Activated CD4-positive, alpha-beta T cell treated with anti-CD3 and anti-CD28 coated beads, Interleukin-2, amount 50 U/mL, for 4 hours (primary cell): Measurements from ENCODE around the gene SLC26A4.

ENCODE experiments used
- DNase-seq, 2 experiments: peaks; one replicate each; pipeline ENCODE4 v3.0.0-alpha.2; 2020

Gene SLC26A4

DNA sequence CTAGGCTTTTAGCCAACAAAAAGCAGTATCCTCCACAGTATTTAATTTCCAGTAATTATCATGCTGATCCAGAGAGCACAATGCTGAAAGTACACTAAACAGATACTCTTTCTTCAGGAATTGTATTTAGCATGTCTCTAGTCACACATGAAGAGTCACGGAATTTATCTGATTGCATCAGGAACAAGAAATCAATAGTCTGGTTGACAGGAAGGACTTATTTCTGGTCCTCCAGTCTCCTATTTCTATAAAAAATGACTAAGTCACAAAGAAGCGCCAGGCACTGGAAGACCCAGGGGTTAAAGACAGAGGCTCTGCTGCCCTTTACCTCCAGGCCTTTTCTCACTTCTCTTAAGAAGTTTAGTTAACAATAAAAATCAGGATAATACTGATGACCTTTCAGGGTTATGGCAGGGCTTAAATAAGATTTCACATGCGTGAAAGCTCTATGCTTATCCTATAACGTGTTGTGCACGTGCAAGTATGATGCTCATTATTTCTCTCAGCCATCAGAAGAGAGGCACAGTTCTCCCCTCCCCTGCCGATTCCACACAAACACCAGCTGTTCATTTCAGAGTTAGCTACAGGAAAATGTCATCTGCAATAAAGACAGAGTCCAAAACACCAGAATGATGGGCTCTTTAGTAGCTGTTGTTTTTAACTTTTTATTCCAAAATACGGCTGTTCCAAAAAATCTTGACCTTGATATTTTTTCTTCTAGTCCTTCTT lies 36.9 kb downstream of the SLC26A4 start:
- no peak for DNase-seq

DNA sequence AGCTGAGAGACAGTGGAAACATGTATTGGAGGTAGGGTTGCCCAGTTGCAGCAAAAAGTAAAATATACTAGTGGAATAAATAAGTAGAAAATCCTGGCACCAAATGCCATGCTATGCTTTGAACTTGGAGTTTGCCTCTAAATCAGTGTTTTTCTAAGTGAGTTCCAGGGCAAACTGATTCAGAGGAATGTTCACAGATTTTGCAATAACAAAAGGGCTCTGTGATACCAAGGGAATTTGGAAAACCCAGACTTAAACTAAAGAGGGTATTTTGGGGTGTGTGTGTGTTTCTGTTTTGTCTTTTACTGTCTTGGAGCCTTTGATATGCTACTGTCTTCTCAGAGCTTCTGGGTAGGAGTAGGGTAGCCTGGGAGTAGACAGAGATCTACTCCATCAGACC lies 39.9 kb downstream of the SLC26A4 start:
- DNase-seq: no peak

DNA sequence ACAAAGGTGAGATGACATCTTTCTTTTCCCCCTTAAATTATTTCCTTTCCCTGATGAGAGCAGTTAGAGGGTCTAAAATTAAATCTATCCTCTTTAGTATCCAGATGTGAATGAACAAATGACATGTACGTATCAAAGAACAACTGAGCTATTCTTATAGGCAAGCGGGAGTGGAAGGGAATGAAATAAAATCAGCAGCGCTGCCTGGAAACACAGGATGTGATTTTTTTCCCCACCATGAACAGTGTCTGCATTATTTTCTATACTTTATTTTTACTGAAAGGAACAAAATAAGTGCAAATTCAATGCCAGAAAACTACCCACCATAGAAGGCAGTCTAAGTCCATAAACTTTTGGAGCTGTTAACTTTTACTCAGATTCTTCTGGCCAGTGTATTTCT lies 40.6 kb downstream of the SLC26A4 start:
- DNase-seq: no peak

DNA sequence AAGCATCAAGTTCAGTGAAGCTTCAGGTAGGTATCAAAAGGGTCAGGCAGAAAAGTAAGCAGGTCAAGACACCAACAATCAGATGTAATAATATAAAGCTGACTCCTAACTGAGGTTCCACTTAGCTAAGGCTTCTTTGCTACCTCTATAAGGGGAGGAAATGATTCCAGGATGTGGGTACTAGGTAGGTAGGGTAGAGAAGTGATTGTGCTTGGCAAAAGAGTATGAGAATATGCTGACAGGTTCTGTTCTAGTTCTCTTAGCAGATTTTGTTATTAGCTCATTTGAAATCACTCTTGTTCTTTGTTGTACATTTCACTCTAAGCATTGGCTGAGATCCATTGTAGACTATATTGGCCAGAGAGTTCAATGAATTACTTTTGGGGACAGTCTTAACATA lies 42.6 kb downstream of the SLC26A4 start:
- no peak for DNase-seq

DNA sequence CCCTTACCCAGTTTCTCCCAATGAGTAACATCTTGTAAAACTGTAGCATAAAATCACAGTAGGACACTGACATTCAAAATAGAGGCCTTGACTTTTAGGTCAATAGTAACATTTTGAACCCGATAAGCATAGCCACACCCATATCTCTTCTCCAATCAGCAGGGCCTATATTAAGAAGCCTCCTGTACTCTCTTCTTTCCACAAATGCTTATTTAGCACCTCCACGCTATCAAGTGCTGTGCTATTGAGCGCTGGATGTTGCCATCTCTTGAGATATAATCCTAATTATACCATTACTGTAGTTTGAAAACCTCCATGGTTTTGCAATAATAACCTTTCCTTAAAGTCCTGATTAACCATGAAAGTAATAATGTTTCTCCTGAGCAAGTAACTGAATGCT lies 43.2 kb downstream of the SLC26A4 start:
- DNase-seq: no peak

DNA sequence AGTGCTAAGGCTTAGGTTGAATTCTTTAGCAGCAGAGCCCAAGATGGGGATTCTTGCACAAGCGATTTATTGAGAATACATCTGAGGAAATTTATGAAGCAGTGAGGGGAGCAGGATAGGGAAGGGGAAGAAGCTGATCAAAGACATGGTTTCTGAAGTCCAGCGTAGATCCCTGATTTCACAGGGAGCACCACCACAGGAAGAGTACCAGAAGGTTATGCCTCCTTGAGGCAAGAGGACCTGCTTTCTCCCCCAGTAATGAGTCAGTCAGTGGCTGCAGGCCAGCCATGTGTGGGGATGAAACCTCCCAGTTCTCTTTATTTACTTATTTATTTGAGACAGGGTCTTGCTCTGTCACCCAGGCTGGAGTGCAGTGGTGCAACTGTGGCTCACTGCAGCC lies 48.3 kb downstream of the SLC26A4 start:
- no peak for DNase-seq

DNA sequence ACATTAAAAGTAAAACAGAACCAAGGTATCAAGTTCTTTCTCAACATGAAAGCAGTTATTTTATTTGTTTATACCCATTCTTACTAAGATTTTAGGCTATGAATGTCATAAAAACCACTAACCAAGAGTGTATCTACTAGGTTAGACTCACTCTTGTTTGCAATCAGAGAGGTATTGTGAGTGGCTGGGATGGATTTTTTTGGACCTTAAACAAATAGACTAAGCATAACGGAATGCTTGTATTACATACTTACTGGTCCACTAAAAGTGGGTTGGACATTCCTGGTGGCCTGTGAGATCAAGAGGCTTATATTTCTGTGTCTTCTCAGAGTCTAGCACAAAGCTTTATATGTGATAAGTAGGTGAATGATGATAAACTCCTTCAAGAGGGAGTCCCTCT lies 50.7 kb downstream of the SLC26A4 start:
- DNase-seq: no peak

DNA sequence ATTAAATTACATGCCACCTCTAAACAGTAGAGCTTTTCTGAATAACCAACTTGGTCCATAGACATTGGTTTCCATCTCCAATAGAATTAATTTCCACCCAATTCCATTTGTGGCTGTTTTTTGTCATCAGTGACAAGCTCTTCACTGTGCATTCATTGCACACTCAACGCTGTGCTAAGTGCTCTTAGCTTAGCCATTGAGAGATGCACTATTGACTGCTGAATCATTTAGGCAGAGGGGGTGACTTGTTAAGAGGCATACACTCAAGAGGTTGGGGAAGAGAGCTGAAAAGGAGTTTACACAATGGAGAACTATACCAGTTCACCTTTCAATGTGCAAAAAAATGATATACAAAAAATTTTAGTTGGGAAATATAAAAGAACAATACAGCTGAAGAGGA lies 51.4 kb downstream of the SLC26A4 start:
- no peak for DNase-seq

DNA sequence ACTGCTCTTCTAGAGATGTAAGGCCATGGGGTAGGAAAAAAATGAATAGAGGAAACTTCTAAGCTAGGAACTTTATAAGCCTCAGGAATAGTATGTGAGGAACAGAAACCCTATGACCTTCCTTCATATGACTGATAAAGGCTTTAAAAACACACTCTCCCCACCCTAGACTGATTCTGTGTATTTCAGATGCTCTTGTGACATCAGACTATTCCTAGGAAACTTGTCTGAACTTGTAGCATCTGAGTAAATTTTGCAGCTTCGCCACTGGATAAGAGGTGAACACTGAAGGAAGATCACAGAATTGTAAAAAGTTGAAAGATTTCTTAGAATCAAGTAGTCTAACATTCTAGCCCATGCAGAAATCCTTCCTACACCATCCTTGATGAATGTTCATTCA lies 52.3 kb downstream of the SLC26A4 start:
- DNase-seq: no peak

DNA sequence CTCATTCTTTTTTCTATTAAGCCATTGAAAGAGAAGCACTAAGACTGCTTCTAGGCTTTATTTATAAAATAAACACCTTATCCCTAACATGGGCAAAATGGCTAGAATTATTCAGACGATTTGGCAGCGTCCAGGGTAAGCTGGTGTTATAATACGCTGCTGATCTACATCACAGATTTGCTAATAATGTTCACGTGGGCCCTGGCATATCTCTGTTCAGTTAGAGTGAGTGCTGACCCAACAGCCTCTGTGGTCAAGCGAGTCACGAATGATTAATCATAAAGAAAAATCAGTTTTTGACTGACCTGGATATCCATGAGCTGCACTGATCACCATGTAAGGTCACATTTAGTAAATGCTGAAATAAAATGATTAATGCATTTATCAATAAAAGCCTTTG lies 54.9 kb downstream of the SLC26A4 start:
- DNase-seq: no peak

DNA sequence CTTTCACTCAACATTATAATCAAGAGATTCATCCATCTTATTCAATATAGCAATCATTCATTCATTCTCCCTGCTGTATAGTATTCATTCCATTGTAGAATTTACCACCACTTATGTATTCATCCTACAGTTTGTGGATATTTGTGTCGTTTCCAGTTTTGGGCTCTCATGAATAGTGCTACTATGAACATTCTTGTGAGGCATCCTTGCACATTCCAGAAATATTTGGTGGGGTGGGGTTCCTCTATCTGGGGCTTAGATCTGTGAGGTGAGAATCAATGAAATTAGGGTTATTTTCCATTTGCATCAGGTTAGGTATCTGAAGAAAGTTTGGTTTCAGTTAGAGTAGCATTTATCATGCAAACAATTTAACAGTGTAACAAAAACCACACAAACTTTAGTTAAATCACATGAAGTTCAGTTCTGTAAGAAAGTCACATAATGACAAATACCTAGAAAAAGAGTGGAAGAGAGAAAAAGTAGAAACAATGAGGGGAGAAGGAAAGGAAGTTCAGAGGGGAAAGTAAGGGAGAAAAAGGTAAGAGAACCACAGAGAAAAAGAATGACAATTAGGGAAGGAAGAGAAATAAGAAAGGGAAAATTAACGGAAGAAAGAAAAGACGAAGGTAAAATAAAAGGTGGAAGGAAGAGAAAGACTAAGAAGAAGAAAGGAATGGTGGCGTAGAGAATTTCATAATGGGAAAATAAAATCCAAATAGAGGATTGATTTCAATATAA lies 58.0 kb downstream of the SLC26A4 start:
- no peak for DNase-seq

DNA sequence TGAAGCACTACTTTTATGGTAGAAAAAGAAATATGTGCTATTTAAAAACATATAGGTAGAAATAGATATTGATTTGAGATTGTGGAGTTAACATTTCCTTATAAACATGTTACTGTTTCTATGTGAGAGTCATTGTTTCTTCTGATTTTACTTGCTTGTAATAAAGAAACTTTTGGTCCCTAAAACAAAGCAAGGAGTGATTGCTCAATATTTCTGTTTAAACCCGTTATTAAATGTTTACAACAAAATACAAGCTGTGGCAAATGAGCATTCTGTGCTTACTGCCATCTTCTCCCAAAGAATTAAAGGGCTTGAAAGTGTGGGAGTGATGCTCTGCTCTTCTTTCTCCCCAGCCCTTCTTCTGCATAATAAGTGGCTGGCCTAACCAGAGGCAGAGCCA lies 60.7 kb downstream of the SLC26A4 start:
- DNase-seq: no peak

DNA sequence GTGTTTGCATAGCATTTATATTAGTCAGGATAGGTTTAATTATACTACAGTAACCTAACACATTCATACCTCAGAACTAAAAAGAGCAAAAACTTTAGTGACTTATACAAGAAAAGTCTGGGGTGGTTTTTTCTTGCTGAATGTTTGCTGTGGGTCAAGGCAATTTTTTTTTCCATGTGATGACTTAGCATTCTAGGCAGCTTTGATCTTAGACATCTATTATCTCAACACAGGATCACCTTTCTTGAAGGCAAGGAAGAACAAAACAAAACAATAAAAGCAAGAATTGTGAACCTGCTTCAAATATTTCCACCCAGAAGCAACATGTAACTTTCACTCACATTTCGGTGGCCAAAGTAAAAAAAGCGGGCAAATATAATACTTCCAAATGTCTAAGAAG lies 62.6 kb downstream of the SLC26A4 start:
- DNase-seq: no peak

DNA sequence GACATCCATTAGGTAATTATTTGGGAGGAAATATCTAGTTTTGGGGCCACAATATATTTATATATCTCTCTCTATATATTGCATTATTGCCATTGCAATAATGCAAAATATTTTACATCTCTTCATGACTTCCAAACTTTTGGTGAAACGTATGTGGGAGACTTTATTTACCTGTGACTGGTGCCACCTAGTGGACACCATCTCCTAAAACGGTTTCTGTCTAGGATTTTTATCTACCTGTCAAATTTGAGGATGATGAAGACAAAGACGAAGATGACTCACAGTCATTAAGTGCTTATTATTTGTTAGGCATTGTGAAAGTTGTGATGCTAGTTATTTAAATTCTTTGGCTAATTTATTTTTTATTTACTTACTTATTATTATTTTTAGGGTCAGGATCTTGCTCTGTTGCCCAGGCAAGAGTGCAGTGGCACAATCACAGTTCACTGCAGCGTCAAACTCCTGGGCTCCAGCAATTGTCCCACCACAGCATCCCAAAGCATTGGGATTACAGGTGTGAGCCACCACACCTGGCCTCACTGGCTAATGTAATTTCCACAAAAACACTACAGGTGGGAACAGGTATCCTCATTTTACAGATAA lies 64.6 kb downstream of the SLC26A4 start:
- DNase-seq: peak; percentile 30 to 35

DNA sequence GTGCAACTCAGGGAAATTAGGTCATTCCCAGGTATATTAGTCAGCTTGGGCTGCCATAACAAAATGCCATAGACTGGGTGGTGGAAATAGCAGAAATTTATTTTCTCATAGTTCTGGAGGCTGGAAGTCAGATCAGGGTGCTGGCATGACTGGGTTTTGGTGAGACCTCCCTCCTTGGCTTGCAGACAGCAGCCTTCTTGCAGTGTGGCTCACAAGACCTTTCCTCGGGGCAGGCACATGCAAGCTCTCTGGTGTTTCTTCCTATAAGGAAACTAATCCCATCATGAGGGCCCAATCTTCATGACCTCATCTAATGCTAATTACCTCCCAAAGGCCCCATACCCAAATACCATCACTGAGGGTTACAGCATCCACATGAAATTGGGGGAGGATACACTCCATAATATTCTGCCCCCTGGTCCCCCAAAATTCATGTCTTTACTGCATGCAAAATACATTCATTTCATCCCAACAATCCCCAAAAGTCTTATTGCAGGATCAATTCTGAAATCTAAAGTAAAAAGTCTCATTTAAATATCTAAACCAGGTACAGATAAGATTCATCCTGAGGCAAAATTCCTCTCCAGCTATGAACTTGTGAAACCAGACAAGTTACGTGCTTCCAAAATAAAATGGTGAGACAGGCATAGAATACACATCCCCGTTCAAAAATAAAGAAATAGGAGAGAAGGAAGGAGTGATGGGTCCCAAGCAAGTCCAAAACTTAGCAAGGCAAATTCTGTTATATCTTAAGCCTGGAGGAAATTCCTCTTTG lies 65.9 kb downstream of the SLC26A4 start:
- DNase-seq: no peak

DNA sequence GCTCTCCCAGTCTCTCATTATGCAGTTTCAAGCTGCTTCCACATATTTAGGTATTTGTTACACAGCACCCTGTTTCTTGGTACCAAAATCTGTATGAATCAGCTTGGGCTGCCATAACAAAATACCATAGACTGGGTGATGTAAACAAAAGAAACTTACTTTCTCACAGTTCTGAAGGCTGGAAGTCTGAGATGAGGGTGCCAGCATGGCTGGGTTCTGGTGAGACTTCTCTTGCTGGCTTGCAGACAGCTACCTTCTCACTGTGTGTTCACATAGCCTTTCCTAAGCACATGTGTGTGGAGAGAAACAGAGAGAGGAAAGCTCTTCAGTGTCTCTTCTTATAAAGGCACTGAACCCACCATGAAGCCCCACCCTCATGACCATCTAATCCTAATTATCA lies 67.6 kb downstream of the SLC26A4 start:
- no peak for DNase-seq

DNA sequence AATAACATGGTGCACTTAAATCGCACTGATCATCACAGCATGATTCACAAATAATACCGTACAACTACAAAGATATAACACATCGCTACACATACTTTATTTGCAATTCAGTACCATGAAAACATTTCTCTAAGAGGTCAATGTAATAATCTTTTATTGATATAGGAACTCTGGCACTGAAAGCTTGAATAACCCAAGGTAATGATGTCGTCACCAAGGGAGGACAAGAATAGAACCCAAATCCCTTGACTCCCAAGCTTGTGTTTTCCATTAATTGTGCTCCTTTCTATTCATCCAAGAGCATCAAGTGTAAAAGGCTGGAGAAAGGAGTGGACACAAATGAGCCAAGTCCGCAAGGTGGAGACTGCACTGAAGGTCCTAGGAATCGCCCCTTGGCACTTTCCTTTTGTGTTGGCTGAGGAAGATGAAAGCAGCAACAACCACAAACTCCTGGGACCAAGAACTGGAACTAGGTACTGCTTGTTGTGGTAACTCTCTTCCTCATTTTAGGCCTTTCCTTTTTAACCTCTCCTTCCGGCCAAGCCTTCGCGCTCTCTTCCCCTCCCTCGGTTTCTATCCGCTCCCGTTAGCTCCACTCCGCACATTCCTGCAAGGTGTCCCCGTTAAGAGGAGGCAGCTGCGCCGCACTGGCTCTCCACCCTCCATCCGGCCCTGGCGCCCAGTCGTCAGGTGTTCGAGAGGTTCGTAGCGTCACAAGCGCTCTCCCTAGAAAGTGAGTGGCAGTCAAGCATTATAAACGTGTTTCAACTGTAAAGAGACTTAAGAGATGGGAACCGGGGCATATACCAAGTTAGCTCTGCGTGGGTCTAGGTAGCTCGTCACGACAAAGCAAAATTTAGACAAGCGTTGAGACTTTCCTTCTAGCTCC lies 82.3 kb downstream of the SLC26A4 start:
- DNase-seq: no peak

DNA sequence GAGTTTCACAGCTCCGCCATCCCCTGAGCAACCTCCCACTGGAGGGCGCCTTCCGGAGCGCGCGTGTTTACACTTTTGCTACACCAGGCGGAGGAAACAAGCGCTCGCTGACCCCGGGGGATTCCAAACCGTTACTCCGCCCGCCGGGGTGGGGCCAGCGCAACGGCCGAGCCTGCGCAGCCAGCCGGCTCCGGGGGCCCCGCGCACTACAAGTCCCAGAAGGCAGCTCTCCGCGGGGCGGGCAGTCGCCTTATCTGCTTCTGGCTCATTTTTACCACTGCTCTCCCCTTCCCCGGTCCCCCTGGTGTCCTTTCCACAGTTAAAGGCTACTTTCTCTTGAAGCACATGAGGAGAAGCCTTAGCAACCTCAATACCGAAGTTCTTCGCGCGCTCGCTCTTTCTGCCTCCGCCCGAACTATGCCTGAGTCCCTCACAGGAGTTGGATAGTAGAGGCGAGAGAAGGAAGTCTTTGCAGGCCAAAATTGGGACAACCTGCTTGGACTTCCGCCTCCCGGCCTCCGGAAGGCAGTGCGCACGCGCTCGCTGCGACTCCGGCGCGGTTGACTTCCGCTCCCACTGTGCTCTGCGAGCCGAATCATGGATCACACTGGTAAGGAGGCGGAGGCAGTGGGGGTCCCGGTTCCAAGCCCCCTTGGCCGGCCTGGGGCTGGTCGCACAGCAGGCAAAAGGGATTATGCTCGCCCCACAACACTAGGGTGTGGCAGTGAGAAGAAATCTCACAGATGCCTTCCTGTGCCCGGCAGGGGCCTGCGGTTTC lies 83.1 kb downstream of the SLC26A4 start, which contains the start of gene CBLL1:
TSS of gene CBLL1 (plus strand) at position 576 of the 778 bp plus-strand sequence. CDS start at position 598, 22 bp downstream.
- DNase-seq: peak; percentile 97

DNA sequence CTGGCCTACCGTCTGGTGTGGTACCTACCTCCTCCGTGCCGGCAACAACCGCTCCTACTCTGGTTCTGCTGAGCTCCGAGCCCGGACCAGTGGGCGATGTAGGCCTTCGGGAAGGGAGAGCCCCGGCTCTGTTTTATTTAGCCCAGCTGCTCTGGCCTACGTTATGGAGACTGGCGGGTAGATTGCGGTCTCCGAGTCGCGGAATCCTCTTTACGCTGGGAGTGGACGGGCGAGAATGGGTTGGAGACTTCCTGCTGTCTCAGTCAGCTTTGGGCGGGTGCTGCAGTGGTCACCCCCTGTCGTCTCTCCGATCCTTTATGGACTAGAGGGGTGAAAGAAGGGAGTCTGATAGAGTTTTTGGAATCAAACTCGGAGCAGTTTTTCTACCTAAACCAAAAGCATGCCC lies 83.7 kb downstream of the SLC26A4 start:
- no peak for DNase-seq

DNA sequence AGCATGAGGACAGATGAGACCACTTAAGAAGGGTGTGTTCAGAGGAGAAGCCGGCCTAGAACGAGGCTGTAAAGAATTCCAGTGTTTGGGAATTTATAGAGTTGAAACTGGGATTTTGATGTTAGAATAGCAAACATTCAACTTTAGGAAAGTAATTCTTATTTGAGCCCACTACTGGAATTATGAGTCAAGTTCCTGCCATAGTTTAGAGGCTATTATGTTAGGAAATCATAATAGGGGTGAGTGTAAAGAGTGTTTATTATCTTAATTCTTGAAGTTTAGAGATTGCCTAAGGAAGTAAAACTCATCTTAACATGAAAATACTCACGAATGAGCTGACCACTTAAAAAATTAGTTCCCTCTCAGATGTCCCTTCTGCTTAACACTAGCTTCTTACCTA lies 85.4 kb downstream of the SLC26A4 start:
- DNase-seq: no peak

DNA sequence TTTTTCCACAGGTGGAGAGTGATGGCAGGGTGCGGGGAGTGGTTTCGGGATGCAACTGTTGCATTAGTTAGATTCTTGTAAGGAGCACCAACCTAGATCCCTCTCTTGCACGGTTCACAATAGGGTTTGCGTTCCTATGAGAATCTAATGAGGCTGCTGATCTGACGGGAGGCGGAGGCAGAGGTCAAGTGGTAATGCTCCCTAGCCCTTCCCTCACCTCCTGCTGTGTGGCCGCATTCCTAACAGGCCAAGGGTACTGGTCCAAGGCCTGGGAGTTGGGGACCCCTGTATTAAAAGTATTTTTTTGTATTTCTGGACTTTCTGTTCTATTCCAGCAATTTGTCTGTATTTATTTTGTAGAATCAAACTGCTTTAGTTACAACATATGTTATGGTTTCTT lies 90.5 kb downstream of the SLC26A4 start:
- no peak for DNase-seq

DNA sequence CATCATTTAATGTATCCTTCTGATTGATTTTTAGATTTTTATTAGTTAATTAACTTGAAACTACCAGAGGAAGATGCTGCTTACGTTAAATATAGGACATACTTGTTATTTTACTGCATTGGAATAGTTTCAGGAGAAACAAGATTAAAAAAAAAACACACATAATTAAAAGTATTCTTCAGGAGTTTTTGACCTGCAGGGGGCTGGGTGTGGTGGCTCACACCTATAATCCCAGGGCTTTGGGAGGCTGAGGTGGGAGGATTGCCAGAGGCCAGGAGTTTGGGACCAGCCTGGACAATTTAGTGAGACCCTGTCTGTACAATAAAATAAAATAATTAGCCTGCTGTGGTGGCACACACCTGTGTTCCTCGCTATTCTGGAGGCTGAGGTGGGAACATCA lies 94.0 kb downstream of the SLC26A4 start:
- no peak for DNase-seq
